Measurements from ENCODE around the gene NOG.

NOG gene

GRCh38 chr17:56638591-56639051 lies 45.1 kb downstream of the NOG start:
- no peak for DNase-seq

- DNase-seq = no peak
Measured at GRCh38 chr17:56639517-56639916, 46.0 kb downstream of the NOG start.

GRCh38 chr17:56640116-56640515 lies 46.6 kb downstream of the NOG start:
- no peak for DNase-seq

GRCh38 chr17:56641373-56641772 lies 47.9 kb downstream of the NOG start:
- DNase-seq = no peak

- no peak for DNase-seq
Measured at GRCh38 chr17:56641894-56642293, 48.4 kb downstream of the NOG start.

GRCh38 chr17:56642424-56642823 lies 48.9 kb downstream of the NOG start:
- no peak for DNase-seq

All from NCI-H187 treated with DMSO at 0.1 percent for 48 hours (cell line).